IMR-90 (cell line): ENCODE measurements around the gene KCNQ5. TPM values are rescaled to one million over a fixed set of nuclear protein-coding genes. Genes with fewer than 3 reads are reported as not detected.

Source experiments
- ATAC-seq: fragments of 200-7000 bp; cut with Tn5 transposase; 2 replicates; pipeline ENCODE4 v1.9.1; 2020; ENCODE audit warnings: low read depth, mild to moderate bottlenecking, moderate library complexity
- BruUV-seq: library from RNA; stranded (reverse); fragments of 400-500 nt; replicated peaks from 2 replicates; lab custom pipeline; 2021; lab: Mats Ljungman, UMichigan
- CTCF ChIA-PET: fragments of 300-600 bp; formaldehyde crosslinking; extraction: SDS; loops from one replicate; lab custom pipeline; 2021; ENCODE audit warnings: antibody characterized with exemption; lab: Yijun Ruan, JAX
- POLR2A ChIA-PET: fragments of 300-600 bp; sonication (Branson Sonifier 250); formaldehyde crosslinking; loops from one replicate; lab custom pipeline; 2022; ENCODE audit warnings: antibody characterized with exemption; ENCODE audit not compliant: unreplicated experiment; lab: Charles Lee
- DNase-seq: peaks from one replicate; pipeline ENCODE4 v3.0.0; 2013
- H2AFZ ChIP-seq: replicated peaks from 2 replicates; pipeline ENCODE3; 2013; ENCODE audit warnings: low read length, mild to moderate bottlenecking; ENCODE audit not compliant: poor library complexity
- H2AK5ac ChIP-seq: 2 replicates; pipeline ENCODE4 v1.6.1; 2013; ENCODE audit warnings: low read depth, low read length, inconsistent platforms
- H2AK9ac ChIP-seq: replicated peaks from 2 replicates; pipeline ENCODE3; 2013; ENCODE audit warnings: mild to moderate bottlenecking, low read depth, low read length, moderate library complexity; ENCODE audit not compliant: poor library complexity
- H2BK120ac ChIP-seq: 2 replicates; pipeline ENCODE4 v1.6.1; 2013; ENCODE audit warnings: low read depth, low read length, inconsistent platforms
- H2BK15ac ChIP-seq: 3 replicates; pipeline ENCODE4 v1.6.1; 2013; ENCODE audit warnings: low read depth, low read length, inconsistent platforms
- H2BK20ac ChIP-seq: 2 replicates; pipeline ENCODE4 v1.6.1; 2013; ENCODE audit warnings: low read depth, mild to moderate bottlenecking, inconsistent platforms, low read length, moderate library complexity
- H2BK5ac ChIP-seq: 2 replicates; pipeline ENCODE4 v1.6.1; 2013; ENCODE audit warnings: mild to moderate bottlenecking, low read depth, low read length, inconsistent platforms; ENCODE audit not compliant: poor library complexity, severe bottlenecking
- H3K14ac ChIP-seq: replicated peaks from 2 replicates; pipeline ENCODE4 v1.6.1; 2013; ENCODE audit warnings: low read depth, low read length, inconsistent platforms
- H3K18ac ChIP-seq: 2 replicates; pipeline ENCODE4 v1.6.1; 2013; ENCODE audit warnings: low read depth, low read length, control low read depth
- H3K23ac ChIP-seq: 2 replicates; pipeline ENCODE4 v1.6.1; 2013; ENCODE audit warnings: low read depth, low read length, inconsistent platforms
- H3K27ac ChIP-seq: 2 replicates; pipeline ENCODE4 v1.5.1; 2013; ENCODE audit warnings: mild to moderate bottlenecking, control low read depth, low read length; ENCODE audit not compliant: insufficient read depth
- H3K27me3 ChIP-seq: 2 replicates; pipeline ENCODE4 v1.6.1; 2013; ENCODE audit warnings: low read length; ENCODE audit not compliant: control insufficient read depth, insufficient read depth
- H3K36me3 ChIP-seq: 2 replicates; pipeline ENCODE4 v1.6.1; 2013; ENCODE audit warnings: low read length, mixed read lengths; ENCODE audit not compliant: control insufficient read depth, insufficient read depth
- H3K4ac ChIP-seq: 2 replicates; pipeline ENCODE4 v1.6.1; 2013; ENCODE audit warnings: low read depth, low read length, inconsistent platforms
- H3K4me1 ChIP-seq: 2 replicates; pipeline ENCODE4 v1.6.1; 2013; ENCODE audit warnings: low read length, mixed read lengths; ENCODE audit not compliant: control insufficient read depth, insufficient read depth
- H3K4me2 ChIP-seq: 2 replicates; pipeline ENCODE4 v1.6.1; 2013; ENCODE audit warnings: low read depth, mild to moderate bottlenecking, control low read depth, low read length, moderate library complexity
- H3K4me3 ChIP-seq: 2 replicates; pipeline ENCODE4 v1.5.1; 2013; ENCODE audit warnings: low read depth, mild to moderate bottlenecking, control low read depth, low read length, moderate library complexity; ENCODE audit not compliant: insufficient read depth
- H3K56ac ChIP-seq: 2 replicates; pipeline ENCODE4 v1.6.1; 2013; ENCODE audit warnings: low read length, inconsistent platforms; ENCODE audit not compliant: insufficient read depth; ENCODE audit errors: extremely low read depth
- H3K79me1 ChIP-seq, 2 experiments: 2 replicates each; pipeline ENCODE4 v1.6.1; 2013; ENCODE audit warnings: low read length in 2 of 2, inconsistent platforms in 1 of 2, low read depth in 1 of 2
- H3K9ac ChIP-seq: 2 replicates; pipeline ENCODE4 v1.6.1; 2013; ENCODE audit warnings: low read depth, low read length, control low read depth
- H3K9me1 ChIP-seq: 2 replicates; pipeline ENCODE4 v1.6.1; 2013; ENCODE audit warnings: low read length, inconsistent platforms; ENCODE audit not compliant: insufficient read depth
- H3K9me3 ChIP-seq: 2 replicates; pipeline ENCODE4 v1.6.1; 2013; ENCODE audit warnings: low read length; ENCODE audit not compliant: control insufficient read depth, insufficient read depth
- H4K20me1 ChIP-seq: 2 replicates; pipeline ENCODE4 v1.6.1; 2013; ENCODE audit warnings: low read length, inconsistent platforms; ENCODE audit not compliant: insufficient read depth
- H4K5ac ChIP-seq: 2 replicates; pipeline ENCODE4 v1.6.1; 2013; ENCODE audit warnings: mild to moderate bottlenecking, low read depth, low read length, control low read depth
- H4K8ac ChIP-seq, 2 experiments: 2 replicates each; pipeline ENCODE4 v1.6.1; 2013; ENCODE audit warnings: low read depth in 2 of 2, low read length in 2 of 2, control low read depth in 1 of 2, inconsistent platforms in 1 of 2
- H4K91ac ChIP-seq: 2 replicates; pipeline ENCODE4 v1.6.1; 2013; ENCODE audit warnings: low read depth, low read length, inconsistent platforms; ENCODE audit not compliant: insufficient read depth
- FOS ChIP-seq: fragments of 150-350 bp; IDR thresholded peaks from 2 replicates; pipeline ENCODE4 v1.6.1; 2016; ENCODE audit warnings: low read depth, low read length
- SMC3 ChIP-seq: fragments of 150-350 bp; IDR thresholded peaks from 2 replicates; pipeline ENCODE4 v1.6.1; 2016; ENCODE audit warnings: low read depth, mild to moderate bottlenecking, antibody characterized with exemption, low read length, moderate library complexity
- WGBS, 2 experiments: methylation state at CpG; one replicate each; pipeline versions ENCODE4 v1.1.5 to v1.1.7; 2013; ENCODE audit warnings: missing lambda C conversion rate in 2 of 2; ENCODE audit not compliant: insufficient read length in 1 of 2; ENCODE audit errors: extremely low coverage in 2 of 2; 5-methylcytosine and 5-hydroxymethylcytosine counted together
- dilution Hi-C: fragments of 300-500 bp; cut with HindIII; formaldehyde crosslinking; loops from one replicate; pipeline ENCODE4 v1.14.3; 2018; ENCODE audit warnings: low sequenced_read_pairs; ENCODE audit not compliant: unreplicated experiment
- in situ Hi-C: fragments of 300-500 bp; cut with MboI; formaldehyde crosslinking; loops from 3 replicates; pipeline ENCODE4 v1.14.3; 2019; ENCODE audit warnings: low sequenced_read_pairs, inconsistent platforms, mixed read lengths
- intact Hi-C: fragments of 100-400 bp; cut with micrococcal nuclease; formaldehyde crosslinking; loops from 2 replicates; pipeline ENCODE4 v1.10.0; 2022
- polyA plus RNA-seq, 3 experiments: library from polyadenylated mRNA; depleted of rRNA; stranded (reverse); fragments of >200 nt; gene quantifications; 2 replicates each; pipeline ENCODE4 v1.2.3, GENCODE V29; 2012; ENCODE audit warnings: low replicate concordance in 1 of 3
- total RNA-seq: library from RNA; depleted of rRNA; stranded (reverse); fragments of >200 nt; gene quantifications from 2 replicates; pipeline ENCODE4 v1.2.3, GENCODE V29; 2012

The KCNQ5 gene
- total and polyA plus RNA-seq, 2 of the 4 experiments (the other 2 are of a cell fraction) = 0.75 to 1.3 TPM

DNA sequence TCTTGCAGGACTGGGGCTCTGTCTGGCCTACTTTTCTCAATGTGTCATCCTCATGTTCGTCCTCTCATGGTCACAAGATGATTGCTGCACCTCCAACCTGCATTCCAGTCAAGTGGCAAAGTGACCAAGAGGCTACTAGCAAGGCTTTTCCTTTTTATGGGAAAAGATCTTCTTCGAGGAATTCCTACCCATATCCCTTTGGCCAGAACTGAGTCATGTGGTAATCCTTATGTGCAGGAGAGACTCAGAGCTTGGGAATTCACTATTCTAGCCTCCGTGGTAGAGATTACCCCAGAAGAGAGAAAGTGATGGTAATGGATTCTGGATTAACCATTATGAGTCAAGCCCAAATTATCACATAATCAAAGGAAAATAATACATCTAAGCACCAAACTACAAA, 162.7 kb downstream of the KCNQ5 start:
- Histone ChIP-seq H4K5ac (no peak overlapping the region), H3K4ac (no peak overlapping the region), H3K4me3 (no peak overlapping the region), H3K56ac (no peak overlapping the region), H2BK120ac (no peak overlapping the region; the same call in 1 of the 2 replicates), H3K9me3 (no peaks in the 10 kb centered on the region), H4K8ac (peak overlapping the region in 1 of 2 experiments; percentile 41; a peak in 2 of 4 replicates), H4K91ac (no peak overlapping the region), H2BK5ac (no peak overlapping the region), H2AFZ (no peak overlapping the region), H3K27me3 (no peaks in the 10 kb centered on the region), H3K14ac (peak overlapping the region; percentile 69), H3K18ac (no peak overlapping the region), H3K9me1 (peaks cover 8% of the 10 kb centered on the region), H3K36me3 (no peaks in the 10 kb centered on the region), H3K27ac (no peak overlapping the region), H3K79me1 (no peaks in the 10 kb centered on the region), H3K4me2 (no peak overlapping the region), H2AK9ac (no peak overlapping the region), H3K9ac (no peak overlapping the region), H3K23ac (no peak overlapping the region; the same call in 1 of the 2 replicates), H3K4me1 (peaks cover 11% of the 10 kb centered on the region), H4K20me1 (peaks cover 8% of the 10 kb centered on the region), H2AK5ac (no peak overlapping the region), H2BK20ac (no peak overlapping the region), H2BK15ac (no peak overlapping the region)
- in situ Hi-C loops = no loop called here
- WGBS, 2 experiments = 20% methylated on average over 1 of the region's 3 CpGs; no CpG with 5 or more reads in 1 of the 2 experiments
- TF ChIP-seq FOS (peak; percentile 33), SMC3 (no peak)
- DNase-seq (peak; percentile 65), ATAC-seq (0 out of 2 replicates have a peak, but pooled peaks have one; percentile 26)
- CTCF ChIA-PET = no interaction called here
- no TSS peak for BruUV-seq
- POLR2A ChIA-PET = no interaction called here
- dilution Hi-C loops = no loop called here
- intact Hi-C loops = loop anchor here (10.0 kb wide), 1 partner anchor 340 kb away; no protein-coding TSS in a partner anchor
